ENCODE measurements around the gene OR6P1. TPM values are rescaled to one million over a fixed set of nuclear protein-coding genes. Genes with fewer than 3 reads are reported as not detected.

OR6P1 gene, protein sequence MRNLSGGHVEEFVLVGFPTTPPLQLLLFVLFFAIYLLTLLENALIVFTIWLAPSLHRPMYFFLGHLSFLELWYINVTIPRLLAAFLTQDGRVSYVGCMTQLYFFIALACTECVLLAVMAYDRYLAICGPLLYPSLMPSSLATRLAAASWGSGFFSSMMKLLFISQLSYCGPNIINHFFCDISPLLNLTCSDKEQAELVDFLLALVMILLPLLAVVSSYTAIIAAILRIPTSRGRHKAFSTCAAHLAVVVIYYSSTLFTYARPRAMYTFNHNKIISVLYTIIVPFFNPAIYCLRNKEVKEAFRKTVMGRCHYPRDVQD
- total RNA-seq (2014; rRNA removed; shearing (Covaris generic)) (not detected in 2 replicates), total RNA-seq (2022) (not detected in 2 replicates), Bru-seq, nascent RNA (percentile 20 among the genes with signal in this experiment), BruChase-seq, experiment 1, labeled RNA remaining after a 6-hour chase (not detected), BruChase-seq, experiment 2, labeled RNA remaining after a 2-hour chase (not detected)
- long read RNA-seq = 0 reads

DNA sequence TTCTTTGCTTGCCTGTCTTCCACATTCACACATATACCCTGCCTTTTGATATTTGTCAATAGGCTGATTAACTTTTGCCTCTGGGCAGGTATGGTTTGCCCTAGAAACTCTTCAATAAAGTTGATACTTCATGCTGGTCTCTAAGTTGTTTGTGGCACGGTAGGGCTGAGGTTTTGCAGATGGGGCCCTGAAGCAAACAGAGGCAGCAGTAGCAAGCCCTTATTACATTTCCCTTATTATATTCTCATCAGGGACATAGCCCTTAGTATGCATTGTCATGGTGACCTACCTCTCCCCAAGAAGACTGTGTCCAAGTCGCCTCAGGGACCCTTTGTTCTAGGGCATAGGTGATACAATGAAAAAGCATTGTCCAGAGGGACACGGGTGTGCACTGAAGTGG is at the start of gene OR6P1:
Gene OR6P1, minus strand, starts transcription at position 101 of the 400 bp plus-strand sequence. CDS start 6,976 bp downstream, outside the sequence.
- POLR2A ChIA-PET = no interaction called here
- no peaks in the 10 kb centered on the region for H3K9me2 ChIP-seq (ENCODE audit: insufficient read depth, low read length)
- no peak within 1 kb of the TSS for H3K4me2 ChIP-seq (ENCODE audit: low read length)
- H3K4me3 ChIP-seq (ENCODE audit: low read depth, low read length, poor library complexity, severe bottlenecking) = no peak within 1 kb of the TSS
- intact Hi-C loops (cut with micrococcal nuclease; ENCODE audit: unreplicated experiment) = no loop called here
- no peaks in the 10 kb centered on the region for H3K4me1 ChIP-seq (ENCODE audit: insufficient read depth, low read length, poor library complexity, severe bottlenecking)
- H3K36me3 ChIP-seq (ENCODE audit: insufficient read depth, low read length) = no peaks in the 10 kb centered on the region
- H2AFZ ChIP-seq (ENCODE audit: low read length) = no peak within 1 kb of the TSS
- H3K27ac ChIP-seq (ENCODE audit: low read depth, low read length, poor library complexity, severe bottlenecking) = no peak within 1 kb of the TSS
- no TSS peak for BruUV-seq (replicated peaks)
- no peaks in the 10 kb centered on the region for H3K9me3 ChIP-seq (ENCODE audit: low read length)
- H4K20me1 ChIP-seq (ENCODE audit: insufficient read depth, low read length) = no peaks in the 10 kb centered on the region
- no peak for DNase-seq (ENCODE audit: low spot score)
- TF ChIP-seq, protein P1, sequence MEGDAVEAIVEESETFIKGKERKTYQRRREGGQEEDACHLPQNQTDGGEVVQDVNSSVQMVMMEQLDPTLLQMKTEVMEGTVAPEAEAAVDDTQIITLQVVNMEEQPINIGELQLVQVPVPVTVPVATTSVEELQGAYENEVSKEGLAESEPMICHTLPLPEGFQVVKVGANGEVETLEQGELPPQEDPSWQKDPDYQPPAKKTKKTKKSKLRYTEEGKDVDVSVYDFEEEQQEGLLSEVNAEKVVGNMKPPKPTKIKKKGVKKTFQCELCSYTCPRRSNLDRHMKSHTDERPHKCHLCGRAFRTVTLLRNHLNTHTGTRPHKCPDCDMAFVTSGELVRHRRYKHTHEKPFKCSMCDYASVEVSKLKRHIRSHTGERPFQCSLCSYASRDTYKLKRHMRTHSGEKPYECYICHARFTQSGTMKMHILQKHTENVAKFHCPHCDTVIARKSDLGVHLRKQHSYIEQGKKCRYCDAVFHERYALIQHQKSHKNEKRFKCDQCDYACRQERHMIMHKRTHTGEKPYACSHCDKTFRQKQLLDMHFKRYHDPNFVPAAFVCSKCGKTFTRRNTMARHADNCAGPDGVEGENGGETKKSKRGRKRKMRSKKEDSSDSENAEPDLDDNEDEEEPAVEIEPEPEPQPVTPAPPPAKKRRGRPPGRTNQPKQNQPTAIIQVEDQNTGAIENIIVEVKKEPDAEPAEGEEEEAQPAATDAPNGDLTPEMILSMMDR (conservative IDR thresholded peaks at IDR 0.05; ENCODE audit: low read length) = no peak
- no peak for TF ChIP-seq EZH2phosphoT487 (IDR thresholded peaks at IDR 0.05; ENCODE audit: borderline replicate concordance, low read depth, low read length)
- H3K79me2 ChIP-seq (ENCODE audit: insufficient read depth, low read depth, low read length) = no peaks in the 10 kb centered on the region
- CTCF ChIA-PET (ENCODE audit: unreplicated experiment) = no interaction called here

DNA sequence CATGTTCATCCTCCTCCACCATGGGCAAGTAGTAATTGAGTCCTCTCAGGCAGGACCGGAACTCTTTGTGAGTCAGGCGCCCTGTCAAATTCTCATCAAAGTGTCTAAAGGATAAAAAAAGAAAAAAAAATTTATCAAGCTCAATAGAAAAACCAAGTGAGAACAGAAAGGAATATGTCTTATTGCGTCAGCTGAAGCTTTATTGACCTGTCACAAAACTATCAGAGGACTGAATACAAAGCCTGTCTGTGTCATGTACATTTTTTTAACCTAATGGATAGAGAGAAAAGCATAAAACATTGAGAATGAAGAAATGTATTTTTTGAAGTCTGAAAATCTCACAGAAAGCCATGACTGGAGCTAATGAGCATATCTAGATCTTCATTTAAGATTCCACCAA is 43.4 kb upstream of the OR6P1 start:
- H4K20me1 ChIP-seq (ENCODE audit: insufficient read depth, low read length) = no peaks in the 10 kb centered on the region
- no peaks in the 10 kb centered on the region for H3K36me3 ChIP-seq (ENCODE audit: insufficient read depth, low read length)
- H3K9me3 ChIP-seq (ENCODE audit: low read length) = no peaks in the 10 kb centered on the region
- no peaks in the 10 kb centered on the region for H3K79me2 ChIP-seq (ENCODE audit: insufficient read depth, low read depth, low read length)
- DNase-seq (ENCODE audit: low spot score) = no peak
- no TSS peak for BruUV-seq (replicated peaks)
- no peak overlapping the region for H3K27ac ChIP-seq (ENCODE audit: low read depth, low read length, poor library complexity, severe bottlenecking)
- intact Hi-C loops (cut with micrococcal nuclease; ENCODE audit: unreplicated experiment) = no loop called here
- no peaks in the 10 kb centered on the region for H3K9me2 ChIP-seq (ENCODE audit: insufficient read depth, low read length)
- no peak overlapping the region for H3K4me3 ChIP-seq (ENCODE audit: low read depth, low read length, poor library complexity, severe bottlenecking)
- H3K4me2 ChIP-seq (ENCODE audit: low read length) = no peak overlapping the region
- TF ChIP-seq, protein P1 (conservative IDR thresholded peaks at IDR 0.05; ENCODE audit: low read length) = no peak
- no peak for TF ChIP-seq EZH2phosphoT487 (IDR thresholded peaks at IDR 0.05; ENCODE audit: borderline replicate concordance, low read depth, low read length)
- ChIA-PET CTCF (ENCODE audit: unreplicated experiment) (no interaction called here), POLR2A (interaction anchor here (0.9 kb wide), 1 partner anchor 12 kb away, joined by 4 read pairs; no protein-coding TSS in a partner anchor)
- no peak overlapping the region for H2AFZ ChIP-seq (ENCODE audit: low read length)
- no peaks in the 10 kb centered on the region for H3K4me1 ChIP-seq (ENCODE audit: insufficient read depth, low read length, poor library complexity, severe bottlenecking)

DNA sequence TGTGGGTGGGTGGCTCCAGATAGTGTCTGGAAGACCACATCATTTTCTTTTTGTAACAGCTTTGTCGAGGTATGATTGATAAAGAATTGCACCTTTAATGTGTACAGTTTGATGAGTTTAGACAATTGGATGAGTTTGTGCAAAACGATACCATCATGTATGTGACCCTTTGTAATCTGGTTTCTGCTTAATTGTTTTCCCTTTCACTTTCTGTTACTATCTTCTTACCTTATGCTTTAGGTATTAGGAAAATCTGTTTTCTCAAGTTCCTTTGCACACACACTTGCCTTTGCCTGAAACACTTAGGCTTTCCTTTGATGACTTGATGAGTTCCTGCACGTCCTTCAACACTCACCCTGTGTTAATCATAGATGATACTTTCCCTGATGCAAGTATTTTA is 41.5 kb upstream of the OR6P1 start:
- intact Hi-C loops (cut with micrococcal nuclease; ENCODE audit: unreplicated experiment) = no loop called here
- Histone ChIP-seq H3K36me3 (ENCODE audit: insufficient read depth, low read length) (no peaks in the 10 kb centered on the region), H3K4me1 (ENCODE audit: insufficient read depth, low read length, poor library complexity, severe bottlenecking) (no peaks in the 10 kb centered on the region), H3K9me2 (ENCODE audit: insufficient read depth, low read length) (no peaks in the 10 kb centered on the region), H3K27ac (ENCODE audit: low read depth, low read length, poor library complexity, severe bottlenecking) (no peak overlapping the region), H3K4me2 (ENCODE audit: low read length) (no peak overlapping the region), H2AFZ (ENCODE audit: low read length) (no peak overlapping the region), H3K79me2 (ENCODE audit: insufficient read depth, low read depth, low read length) (no peaks in the 10 kb centered on the region), H3K9me3 (ENCODE audit: low read length) (no peaks in the 10 kb centered on the region), H4K20me1 (ENCODE audit: insufficient read depth, low read length) (no peaks in the 10 kb centered on the region), H3K4me3 (ENCODE audit: low read depth, low read length, poor library complexity, severe bottlenecking) (no peak overlapping the region)
- no peak for DNase-seq (ENCODE audit: low spot score)
- no TSS peak for BruUV-seq (replicated peaks)
- ChIA-PET CTCF (ENCODE audit: unreplicated experiment) (no interaction called here), POLR2A (no interaction called here)
- no peak for TF ChIP-seq EZH2phosphoT487 (IDR thresholded peaks at IDR 0.05; ENCODE audit: borderline replicate concordance, low read depth, low read length)
- TF ChIP-seq, protein P1 (conservative IDR thresholded peaks at IDR 0.05; ENCODE audit: low read length) = no peak

Data from OCI-LY7 (cell line).